Psoas muscle (tissue), 8 donors: ENCODE results near the gene SLC26A5. TPM values are rescaled to one million over a fixed set of nuclear protein-coding genes. Genes with fewer than 3 reads are reported as not detected.
"Not testable (repeated sequence)": the region's sequence is repeated elsewhere in the genome, so short reads cannot be mapped to it uniquely, and the experiment has no call there.

Experiments
- ATAC-seq, 4 donors: fragments of 200-7000 bp; cut with Tn5 transposase; one replicate each; pipeline ENCODE4 v1.9.1; 2020; ENCODE audit warnings: moderate library complexity in 3 of 4, mild to moderate bottlenecking in 2 of 4
- DNase-seq, 2 donors: peaks; one replicate each; pipeline ENCODE4 v3.0.0-alpha.2; 2020
- H3K27ac ChIP-seq: fragments of 200-600 bp; one replicate; pipeline ENCODE4 v1.8.0; 2022
- H3K27me3 ChIP-seq, 3 donors: fragments of 200-600 bp in 1 of 3; one replicate each; pipeline versions ENCODE4 v1.6.1 to v1.8.0; 2013 to 2022; ENCODE audit warnings: low read length in 2 of 3, mild to moderate bottlenecking in 2 of 3, moderate library complexity in 1 of 3; ENCODE audit not compliant: insufficient read depth in 3 of 3
- H3K36me3 ChIP-seq, 2 donors: fragments of 200-600 bp in 1 of 2; one replicate each; pipeline versions ENCODE4 v1.6.1 to v1.8.0; 2013 to 2022; ENCODE audit warnings: low read depth in 1 of 2, mild to moderate bottlenecking in 1 of 2, moderate library complexity in 1 of 2; ENCODE audit not compliant: insufficient read depth in 1 of 2
- H3K4me1 ChIP-seq: fragments of 200-600 bp; one replicate; pipeline ENCODE4 v1.8.0; 2022
- H3K4me3 ChIP-seq: fragments of 200-600 bp; one replicate; pipeline ENCODE4 v1.8.0; 2022; ENCODE audit warnings: mild to moderate bottlenecking
- H3K9me3 ChIP-seq: fragments of 200-600 bp; one replicate; pipeline ENCODE4 v1.8.0; 2022
- WGBS, 3 donors: extraction: QIAGEN DNeasy Blood & Tissue Kit; methylation state at CpG; one replicate each; pipeline versions ENCODE4 v1.1.6 to v1.1.7; 2013; 5-methylcytosine and 5-hydroxymethylcytosine counted together
- intact Hi-C, 2 donors: fragments of 100-400 bp; cut with DNase I; formaldehyde crosslinking; loops; one replicate each; pipeline versions ENCODE4 v1.11.0 to v1.14.2; 2022
- long read RNA-seq, 2 donors: library from polyadenylated mRNA; unstranded; transcript quantifications; one replicate each; pipeline ENCODE4 v2.0.0, GENCODE V29; 2021
- polyA plus RNA-seq, 3 donors: library from polyadenylated mRNA; stranded (reverse); fragments of 200-250 nt; gene quantifications; one replicate each; pipeline ENCODE4 v1.2.3, GENCODE V29; 2013
- total RNA-seq, 4 donors: library from RNA; stranded (reverse); fragmentation: NEBNext Ultra II Directional in 2 of 4; extraction: Animal tissue kit (Norgen Biotek cat#: 25700) in 2 of 4; gene quantifications; one replicate each; pipeline versions ENCODE4 v1.2.1 to v1.2.4, GENCODE V29; 2021 to 2023
- TF ChIP-seq, protein P1 (sequence below): fragments of 200-600 bp; IDR thresholded peaks from one replicate; pipeline ENCODE4 v1.8.0; 2022; ENCODE audit warnings: antibody characterized with exemption
- donor health status: healthy with polysubstance abuse.
- donor health status: DM: no; HTN: no; CAD: no; lungs with moderate emphysema.
- donor health status: Bipolar disorder and iron deficiency.
- donor health status: healthy.
- donor health status: DM: yes; HTN: yes; CAD: no.
- donor health status: DM: no; HTN: no; CAD: no.
- donor health status: DM: no; HTN: no; CAD: no.
- donor health status: DM: yes; HTN: yes; CAD: no.

The SLC26A5 gene, protein sequence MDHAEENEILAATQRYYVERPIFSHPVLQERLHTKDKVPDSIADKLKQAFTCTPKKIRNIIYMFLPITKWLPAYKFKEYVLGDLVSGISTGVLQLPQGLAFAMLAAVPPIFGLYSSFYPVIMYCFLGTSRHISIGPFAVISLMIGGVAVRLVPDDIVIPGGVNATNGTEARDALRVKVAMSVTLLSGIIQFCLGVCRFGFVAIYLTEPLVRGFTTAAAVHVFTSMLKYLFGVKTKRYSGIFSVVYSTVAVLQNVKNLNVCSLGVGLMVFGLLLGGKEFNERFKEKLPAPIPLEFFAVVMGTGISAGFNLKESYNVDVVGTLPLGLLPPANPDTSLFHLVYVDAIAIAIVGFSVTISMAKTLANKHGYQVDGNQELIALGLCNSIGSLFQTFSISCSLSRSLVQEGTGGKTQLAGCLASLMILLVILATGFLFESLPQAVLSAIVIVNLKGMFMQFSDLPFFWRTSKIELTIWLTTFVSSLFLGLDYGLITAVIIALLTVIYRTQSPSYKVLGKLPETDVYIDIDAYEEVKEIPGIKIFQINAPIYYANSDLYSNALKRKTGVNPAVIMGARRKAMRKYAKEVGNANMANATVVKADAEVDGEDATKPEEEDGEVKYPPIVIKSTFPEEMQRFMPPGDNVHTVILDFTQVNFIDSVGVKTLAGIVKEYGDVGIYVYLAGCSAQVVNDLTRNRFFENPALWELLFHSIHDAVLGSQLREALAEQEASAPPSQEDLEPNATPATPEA
- total RNA-seq (not detected), polyA plus RNA-seq (not detected)
- long read RNA-seq, donor 1 = 0 reads
- long read RNA-seq, donor 2 = 0 reads

DNA sequence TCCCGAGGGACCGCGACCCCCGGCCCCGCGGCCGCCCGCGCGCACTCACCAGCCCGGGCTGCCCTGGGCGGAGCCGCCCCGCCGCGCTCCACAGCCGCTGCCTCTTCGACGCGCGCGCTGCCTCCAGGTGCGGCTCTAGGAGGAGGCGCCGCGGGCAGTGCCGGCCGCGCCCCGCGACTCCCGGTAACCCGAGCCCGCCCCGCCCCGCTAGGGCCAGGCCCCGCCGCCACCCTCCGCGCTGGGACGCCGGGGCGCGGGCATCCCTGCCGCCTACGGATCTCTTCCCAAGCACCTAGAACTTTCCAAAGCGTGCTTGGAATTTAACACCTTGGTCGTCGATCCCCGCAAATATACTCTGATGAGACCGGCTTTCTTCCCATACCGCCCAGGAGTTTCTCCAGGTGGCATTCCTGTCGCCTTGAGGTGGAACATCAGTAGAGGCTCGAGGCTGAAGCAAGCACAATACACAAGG lies at the start of gene SLC26A5:
Gene SLC26A5, minus strand, starts transcription at position 159 of the 472 bp plus-strand sequence. CDS start 24,693 bp downstream, outside the sequence.
- intact Hi-C loops = no loop called here
- ATAC-seq (no peak), DNase-seq (no peak)
- TF ChIP-seq, protein P1, sequence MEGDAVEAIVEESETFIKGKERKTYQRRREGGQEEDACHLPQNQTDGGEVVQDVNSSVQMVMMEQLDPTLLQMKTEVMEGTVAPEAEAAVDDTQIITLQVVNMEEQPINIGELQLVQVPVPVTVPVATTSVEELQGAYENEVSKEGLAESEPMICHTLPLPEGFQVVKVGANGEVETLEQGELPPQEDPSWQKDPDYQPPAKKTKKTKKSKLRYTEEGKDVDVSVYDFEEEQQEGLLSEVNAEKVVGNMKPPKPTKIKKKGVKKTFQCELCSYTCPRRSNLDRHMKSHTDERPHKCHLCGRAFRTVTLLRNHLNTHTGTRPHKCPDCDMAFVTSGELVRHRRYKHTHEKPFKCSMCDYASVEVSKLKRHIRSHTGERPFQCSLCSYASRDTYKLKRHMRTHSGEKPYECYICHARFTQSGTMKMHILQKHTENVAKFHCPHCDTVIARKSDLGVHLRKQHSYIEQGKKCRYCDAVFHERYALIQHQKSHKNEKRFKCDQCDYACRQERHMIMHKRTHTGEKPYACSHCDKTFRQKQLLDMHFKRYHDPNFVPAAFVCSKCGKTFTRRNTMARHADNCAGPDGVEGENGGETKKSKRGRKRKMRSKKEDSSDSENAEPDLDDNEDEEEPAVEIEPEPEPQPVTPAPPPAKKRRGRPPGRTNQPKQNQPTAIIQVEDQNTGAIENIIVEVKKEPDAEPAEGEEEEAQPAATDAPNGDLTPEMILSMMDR = no peak
- no peaks in the 10 kb centered on the region for H3K9me3 ChIP-seq
- no peak within 1 kb of the TSS for H3K27ac ChIP-seq
- no peaks in the 10 kb centered on the region for H3K36me3 ChIP-seq
- peaks cover 0 to 66% (median 12%) of the 10 kb centered on the region in 3 donors for H3K27me3 ChIP-seq
- peak within 1 kb of the TSS; percentile 45 for H3K4me3 ChIP-seq
- WGBS, 3 donors = 2 to 3% (median 3%) methylated on average over 28 to 54 of the region's 54 CpGs
- no peaks in the 10 kb centered on the region for H3K4me1 ChIP-seq

DNA sequence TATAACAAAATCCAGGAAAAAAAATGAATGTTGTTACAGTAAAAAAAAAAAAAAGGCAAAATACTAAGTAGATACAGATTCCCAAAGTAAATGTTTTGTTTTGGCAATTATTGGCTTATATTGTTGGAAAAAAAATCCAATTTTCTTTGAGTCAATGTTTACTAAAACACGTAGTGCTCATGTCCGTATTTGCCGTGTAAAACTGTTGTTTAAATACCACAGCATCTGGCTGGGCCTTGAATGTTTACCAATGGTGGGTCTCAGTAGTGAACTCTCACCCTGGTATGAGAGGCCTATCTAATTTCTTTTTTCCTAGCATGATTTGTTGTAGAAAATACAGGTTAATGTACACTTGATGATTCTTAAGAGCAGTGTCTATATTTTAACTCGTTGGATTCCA lies 41.4 kb upstream of the SLC26A5 start:
- TF ChIP-seq, protein P1 = no peak
- Histone ChIP-seq H3K4me3 (no peak overlapping the region), H3K36me3 (no peaks in the 10 kb centered on the region), H3K27ac (no peak overlapping the region), H3K27me3 (no peaks in the 10 kb centered on the region), H3K9me3 (no peaks in the 10 kb centered on the region), H3K4me1 (no peaks in the 10 kb centered on the region)
- DNase-seq (no peak), ATAC-seq (no peak)
- WGBS, 3 donors = 89 to 92% (median 89%) methylated on average over 4 of the region's 4 CpGs
- intact Hi-C loops = no loop called here

DNA sequence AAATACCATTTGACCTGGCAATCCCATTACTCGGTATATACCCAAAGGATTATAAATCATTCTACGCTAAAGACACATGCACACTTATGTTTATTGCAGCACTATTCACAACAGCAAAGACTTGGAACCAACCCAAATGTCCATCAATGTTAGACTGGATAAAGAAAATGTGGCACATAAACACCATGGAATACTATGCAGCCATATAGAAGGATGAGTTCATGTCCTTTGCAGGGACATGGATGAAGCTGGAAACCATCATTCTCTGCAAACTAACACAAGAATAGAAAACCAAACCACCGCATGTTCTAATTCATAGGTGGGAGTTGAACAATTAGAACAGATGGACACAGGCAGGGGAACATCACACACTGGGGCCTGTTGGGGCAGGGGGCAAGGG lies 40.9 kb upstream of the SLC26A5 start:
- H3K27me3 ChIP-seq, ATAC-seq, H3K27ac ChIP-seq, DNase-seq, H3K4me3 ChIP-seq, H3K36me3 ChIP-seq, H3K9me3 ChIP-seq, intact Hi-C loops, H3K4me1 ChIP-seq: not testable (repeated sequence)
- WGBS, 3 donors = 79 to 97% (median 94%) methylated on average over 3 of the region's 3 CpGs

DNA sequence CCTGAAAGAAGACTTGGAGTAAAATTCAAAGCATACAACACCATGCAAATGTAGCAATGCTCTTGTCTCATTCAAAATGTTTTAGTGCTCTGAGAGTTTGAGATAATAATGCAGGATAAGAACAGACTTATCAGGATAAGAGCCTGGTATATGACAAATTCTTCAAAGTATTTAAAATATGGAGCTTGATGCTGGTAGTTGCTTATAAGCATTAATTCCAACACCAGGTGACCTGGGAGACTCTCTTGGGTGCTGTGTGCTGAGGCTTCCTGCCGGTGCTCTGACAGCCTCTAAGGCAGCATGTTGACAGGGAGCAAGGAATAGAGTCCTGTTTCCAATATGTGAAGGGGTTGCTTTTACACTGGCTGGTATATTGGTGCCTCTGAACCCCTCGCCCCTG lies 34.8 kb upstream of the SLC26A5 start:
- WGBS, 3 donors = 50 to 55% (median 52%) methylated on average over 2 of the region's 2 CpGs
- Histone ChIP-seq H3K27ac (no peak overlapping the region), H3K27me3 (peaks cover 0 to 7% (median 2%) of the 10 kb centered on the region in 3 donors), H3K4me1 (no peaks in the 10 kb centered on the region), H3K36me3 (no peaks in the 10 kb centered on the region), H3K4me3 (no peak overlapping the region), H3K9me3 (no peaks in the 10 kb centered on the region)
- TF ChIP-seq, protein P1 = no peak
- ATAC-seq (no peak), DNase-seq (no peak)
- intact Hi-C loops = no loop called here

DNA sequence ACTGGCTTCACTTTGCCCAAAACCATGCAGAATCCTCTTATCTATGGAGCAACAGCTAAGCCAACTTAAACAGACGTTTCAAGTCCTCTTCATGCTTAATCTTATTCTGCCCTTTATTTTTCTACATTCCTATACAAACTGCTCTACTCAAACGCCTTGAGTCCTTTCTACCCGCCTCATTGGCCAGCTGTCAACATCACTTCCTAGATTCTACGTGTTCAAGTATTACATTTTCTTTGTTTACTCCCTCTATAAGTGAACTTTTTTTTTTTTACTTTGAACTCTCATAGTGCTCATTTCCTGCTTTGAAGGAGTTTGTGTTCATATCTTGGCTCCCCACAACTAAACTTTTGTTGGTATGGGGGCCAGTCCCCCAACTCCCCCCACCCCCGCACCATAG lies 28.9 kb upstream of the SLC26A5 start:
- DNase-seq (no peak), ATAC-seq (no peak)
- H3K27ac ChIP-seq = no peak overlapping the region
- intact Hi-C loops = no loop called here
- no peaks in the 10 kb centered on the region for H3K36me3 ChIP-seq
- no peaks in the 10 kb centered on the region for H3K9me3 ChIP-seq
- H3K4me1 ChIP-seq = no peaks in the 10 kb centered on the region
- H3K27me3 ChIP-seq = no peaks in the 10 kb centered on the region
- no peak overlapping the region for H3K4me3 ChIP-seq
- TF ChIP-seq, protein P1 = no peak
- whole genome bisulfite sequencing, 3 donors = 30 to 40% (median 36%) methylated on average over 5 of the region's 5 CpGs
